HEK293 (cell line): Measurements from ENCODE around the gene MTCH1.

ENCODE experiments used
- CTCF ChIP-seq: fragments of 450-650 bp; formaldehyde crosslinking; IDR thresholded peaks from 2 replicates; pipeline ENCODE4 v1.5.1; 2016; ENCODE audit warnings: missing biosample characterization, missing genetic modification characterization
- ZNF274 ChIP-seq, 2 experiments: fragments of 200-500 bp in 1 of 2; fragments of 450-650 bp in 1 of 2; sonication (Bioruptor generic) in 1 of 2; formaldehyde crosslinking in 1 of 2; IDR thresholded peaks; 2 replicates each; pipeline versions ENCODE4 v1.5.1 to v1.6.1; 2014 to 2016; ENCODE audit warnings: borderline replicate concordance in 1 of 2, inconsistent platforms in 1 of 2, low read length in 1 of 2, missing biosample characterization in 1 of 2, missing genetic modification characterization in 1 of 2

DNA sequence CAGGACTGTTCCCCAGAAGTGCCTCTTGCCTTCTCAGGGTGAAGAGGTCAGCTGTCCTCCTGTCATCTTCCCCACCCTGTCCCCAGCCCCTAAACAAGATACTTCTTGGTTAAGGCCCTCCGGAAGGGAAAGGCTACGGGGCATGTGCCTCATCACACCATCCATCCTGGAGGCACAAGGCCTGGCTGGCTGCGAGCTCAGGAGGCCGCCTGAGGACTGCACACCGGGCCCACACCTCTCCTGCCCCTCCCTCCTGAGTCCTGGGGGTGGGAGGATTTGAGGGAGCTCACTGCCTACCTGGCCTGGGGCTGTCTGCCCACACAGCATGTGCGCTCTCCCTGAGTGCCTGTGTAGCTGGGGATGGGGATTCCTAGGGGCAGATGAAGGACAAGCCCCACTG, 21.6 kb downstream of the MTCH1 start:
- TF ChIP-seq CTCF (no peak), ZNF274 (IDR thresholded peaks at IDR 0.05; ENCODE audit: low read length) (no peak), ZNF274 (tag by site-specific recombination; IDR thresholded peaks at IDR 0.05; ENCODE audit: borderline replicate concordance) (no peak)
